BE2C (cell line): ENCODE measurements around the gene LYPD4.

ENCODE experiments used
- DNase-seq: peaks from one replicate; pipeline ENCODE4 v3.0.0-alpha.2; 2020
- H3K27me3 ChIP-seq: fragments of 250-450 bp; sonication (Bioruptor Pico); 2 replicates; pipeline ENCODE4 v1.5.1; 2020; ENCODE audit warnings: mild to moderate bottlenecking
- H3K36me3 ChIP-seq: fragments of 250-450 bp; sonication (Bioruptor Pico); 2 replicates; pipeline ENCODE4 v1.5.1; 2020; ENCODE audit warnings: mild to moderate bottlenecking
- H3K4me1 ChIP-seq: fragments of 250-450 bp; sonication (Bioruptor Pico); 2 replicates; pipeline ENCODE4 v1.5.1; 2020
- H3K4me3 ChIP-seq: 2 replicates; pipeline ENCODE4 v1.5.1; 2011; ENCODE audit warnings: low read depth, low read length
- H3K9me3 ChIP-seq: fragments of 250-450 bp; sonication (Bioruptor Pico); 2 replicates; pipeline ENCODE4 v1.5.1; 2020
- CTCF ChIP-seq: IDR thresholded peaks from 2 replicates; pipeline ENCODE4 v1.5.1; 2012; ENCODE audit warnings: mild to moderate bottlenecking, low read depth, low read length

The LYPD4 gene

GRCh38 chr19:41801031-41801430 lies 43.5 kb downstream of the LYPD4 start:
- DNase-seq = no peak
- Histone ChIP-seq H3K4me1 (no peaks in the 10 kb centered on the region), H3K9me3 (no peaks in the 10 kb centered on the region), H3K36me3 (no peaks in the 10 kb centered on the region), H3K27me3 (peaks cover 25% of the 10 kb centered on the region), H3K4me3 (no peak overlapping the region)
- no peak for TF ChIP-seq CTCF

GRCh38 chr19:41799444-41800000 lies 45.0 kb downstream of the LYPD4 start:
- peaks cover 21% of the 10 kb centered on the region; the same call in 1 of the 2 replicates for H3K27me3 ChIP-seq
- no peak for DNase-seq
- no peak for TF ChIP-seq CTCF
- no peaks in the 10 kb centered on the region for H3K4me1 ChIP-seq
- no peaks in the 10 kb centered on the region for H3K9me3 ChIP-seq
- no peaks in the 10 kb centered on the region for H3K36me3 ChIP-seq
- no peak overlapping the region for H3K4me3 ChIP-seq

- no peak for DNase-seq
- no peak for TF ChIP-seq CTCF
- H3K27me3 ChIP-seq = peaks cover 17% of the 10 kb centered on the region
- no peaks in the 10 kb centered on the region for H3K9me3 ChIP-seq
- H3K4me1 ChIP-seq = no peaks in the 10 kb centered on the region
- H3K4me3 ChIP-seq = no peak overlapping the region
- no peaks in the 10 kb centered on the region for H3K36me3 ChIP-seq
These were observed 47.6 kb downstream of the LYPD4 start for GRCh38 chr19:41796901-41797300.

GRCh38 chr19:41796362-41796761 lies 48.1 kb downstream of the LYPD4 start, which contains the start of gene CEACAM3:
TSS of gene CEACAM3 (plus strand) at chr19:41796587. CDS start at chr19:41796678, 91 bp downstream.
- H3K27me3 ChIP-seq = peaks cover 21% of the 10 kb centered on the region
- no peak within 1 kb of the TSS for H3K4me3 ChIP-seq
- TF ChIP-seq CTCF = no peak
- no peaks in the 10 kb centered on the region for H3K4me1 ChIP-seq
- no peaks in the 10 kb centered on the region for H3K9me3 ChIP-seq
- no peak for DNase-seq
- H3K36me3 ChIP-seq = no peaks in the 10 kb centered on the region

- Histone ChIP-seq H3K36me3 (no peaks in the 10 kb centered on the region), H3K9me3 (no peaks in the 10 kb centered on the region), H3K4me1 (no peaks in the 10 kb centered on the region), H3K4me3 (no peak overlapping the region), H3K27me3 (peaks cover 34% of the 10 kb centered on the region)
- peak; percentile 90 for TF ChIP-seq CTCF
- peak; percentile 67 for DNase-seq
These were observed 49.4 kb downstream of the LYPD4 start for GRCh38 chr19:41795031-41795461.

- H3K27me3 ChIP-seq = peaks cover 46% of the 10 kb centered on the region
- H3K4me1 ChIP-seq = no peaks in the 10 kb centered on the region
- no peak overlapping the region for H3K4me3 ChIP-seq
- no peak for TF ChIP-seq CTCF
- no peaks in the 10 kb centered on the region for H3K9me3 ChIP-seq
- no peaks in the 10 kb centered on the region for H3K36me3 ChIP-seq
- no peak for DNase-seq
These were observed 51.1 kb downstream of the LYPD4 start for GRCh38 chr19:41793414-41793727.
